ENCODE results near the gene TPSB2.
"Not testable (repeated sequence)": the region's sequence is repeated elsewhere in the genome, so short reads cannot be mapped to it uniquely, and the experiment has no call there.

DNA sequence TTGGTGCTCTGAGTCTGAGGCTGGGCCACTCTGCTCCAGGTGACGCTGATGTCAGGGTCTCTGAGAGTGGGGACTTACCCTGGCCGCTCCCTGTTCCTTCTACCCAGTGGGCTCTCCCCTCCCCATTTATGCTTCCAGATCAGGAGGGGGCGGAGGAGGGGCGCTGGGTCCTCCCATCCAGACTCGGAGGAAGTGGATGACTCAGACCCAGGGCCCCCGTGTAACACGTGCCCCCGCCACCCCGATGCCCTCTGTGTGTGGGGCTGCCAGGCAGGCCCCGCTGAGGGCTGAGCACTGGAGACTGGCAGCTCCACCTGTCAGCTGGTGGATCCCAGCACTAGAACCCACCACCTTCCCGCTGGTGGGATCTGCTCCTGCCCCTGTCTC lies at the start of gene TPSB2:
- TF ChIP-seq, protein P1, sequence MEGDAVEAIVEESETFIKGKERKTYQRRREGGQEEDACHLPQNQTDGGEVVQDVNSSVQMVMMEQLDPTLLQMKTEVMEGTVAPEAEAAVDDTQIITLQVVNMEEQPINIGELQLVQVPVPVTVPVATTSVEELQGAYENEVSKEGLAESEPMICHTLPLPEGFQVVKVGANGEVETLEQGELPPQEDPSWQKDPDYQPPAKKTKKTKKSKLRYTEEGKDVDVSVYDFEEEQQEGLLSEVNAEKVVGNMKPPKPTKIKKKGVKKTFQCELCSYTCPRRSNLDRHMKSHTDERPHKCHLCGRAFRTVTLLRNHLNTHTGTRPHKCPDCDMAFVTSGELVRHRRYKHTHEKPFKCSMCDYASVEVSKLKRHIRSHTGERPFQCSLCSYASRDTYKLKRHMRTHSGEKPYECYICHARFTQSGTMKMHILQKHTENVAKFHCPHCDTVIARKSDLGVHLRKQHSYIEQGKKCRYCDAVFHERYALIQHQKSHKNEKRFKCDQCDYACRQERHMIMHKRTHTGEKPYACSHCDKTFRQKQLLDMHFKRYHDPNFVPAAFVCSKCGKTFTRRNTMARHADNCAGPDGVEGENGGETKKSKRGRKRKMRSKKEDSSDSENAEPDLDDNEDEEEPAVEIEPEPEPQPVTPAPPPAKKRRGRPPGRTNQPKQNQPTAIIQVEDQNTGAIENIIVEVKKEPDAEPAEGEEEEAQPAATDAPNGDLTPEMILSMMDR (IDR thresholded peaks at IDR 0.05; ENCODE audit: low read depth, low read length, poor library complexity, severe bottlenecking): not testable (repeated sequence)
- not testable (repeated sequence) for TF ChIP-seq EZH2phosphoT487 (IDR thresholded peaks at IDR 0.05; ENCODE audit: borderline replicate concordance, low read length)

Measured in DOHH2 (cell line).